GM12875 (cell line): ENCODE measurements around the gene ADCY1.

Experiments used
- H3K4me3 ChIP-seq: one replicate; pipeline ENCODE4 v1.5.1; 2011; ENCODE audit warnings: low read depth, low read length, control low read depth
- CTCF ChIP-seq: IDR thresholded peaks from 2 replicates; pipeline ENCODE4 v1.5.1; 2011; ENCODE audit warnings: low read depth, mild to moderate bottlenecking, control low read depth, inconsistent platforms, low read length, moderate library complexity, borderline replicate concordance; ENCODE audit not compliant: insufficient read depth

The ADCY1 gene

GRCh38 chr7:45648671-45648995, 74.5 kb downstream of the ADCY1 start:
- TF ChIP-seq CTCF, result no peak
- no peak overlapping the region for H3K4me3 ChIP-seq

- H3K4me3 ChIP-seq, result no peak overlapping the region
- no peak for TF ChIP-seq CTCF
Measured at GRCh38 chr7:45649560-45650346, 75.6 kb downstream of the ADCY1 start.

GRCh38 chr7:45650404-45651394, 76.5 kb downstream of the ADCY1 start:
- TF ChIP-seq CTCF, result no peak
- no peak overlapping the region for H3K4me3 ChIP-seq

GRCh38 chr7:45651540-45651939, 77.4 kb downstream of the ADCY1 start:
- TF ChIP-seq CTCF, result no peak

GRCh38 chr7:45652630-45653029, 78.5 kb downstream of the ADCY1 start:
- no peak for TF ChIP-seq CTCF
- H3K4me3 ChIP-seq, result no peak overlapping the region

More at GRCh38 chr7:45651540-45651939, 77.4 kb downstream of the ADCY1 start:
- no peak overlapping the region for H3K4me3 ChIP-seq

GRCh38 chr7:45653209-45653907, 79.2 kb downstream of the ADCY1 start:
- H3K4me3 ChIP-seq, result no peak overlapping the region
- no peak for TF ChIP-seq CTCF
